Adrenal gland (tissue), 5 donors: Measurements from ENCODE around the gene LRRK1.

Experiments used
- POLR2A ChIP-seq, 2 donors: fragments of 450-650 bp; IDR thresholded peaks; one replicate each; pipeline ENCODE4 v1.6.1; 2017; ENCODE audit warnings: antibody characterized with exemption in 2 of 2, mild to moderate bottlenecking in 2 of 2, moderate library complexity in 1 of 2
- TF ChIP-seq, protein P1 (sequence below), 6 experiments: fragments of 450-650 bp in 4 of 6; fragments of 200-600 bp in 2 of 6; sonication (generic) in 1 of 6; IDR thresholded peaks; 1 replicate in 5 of 6; 2 replicates in 1 of 6; pipeline versions ENCODE4 v1.5.1 to v1.8.0; 2016 to 2021; ENCODE audit warnings: antibody characterized with exemption in 6 of 6, mild to moderate bottlenecking in 2 of 6, moderate library complexity in 1 of 6
- donor health status: DM: no; HTN: no; CAD: no.

DNA sequence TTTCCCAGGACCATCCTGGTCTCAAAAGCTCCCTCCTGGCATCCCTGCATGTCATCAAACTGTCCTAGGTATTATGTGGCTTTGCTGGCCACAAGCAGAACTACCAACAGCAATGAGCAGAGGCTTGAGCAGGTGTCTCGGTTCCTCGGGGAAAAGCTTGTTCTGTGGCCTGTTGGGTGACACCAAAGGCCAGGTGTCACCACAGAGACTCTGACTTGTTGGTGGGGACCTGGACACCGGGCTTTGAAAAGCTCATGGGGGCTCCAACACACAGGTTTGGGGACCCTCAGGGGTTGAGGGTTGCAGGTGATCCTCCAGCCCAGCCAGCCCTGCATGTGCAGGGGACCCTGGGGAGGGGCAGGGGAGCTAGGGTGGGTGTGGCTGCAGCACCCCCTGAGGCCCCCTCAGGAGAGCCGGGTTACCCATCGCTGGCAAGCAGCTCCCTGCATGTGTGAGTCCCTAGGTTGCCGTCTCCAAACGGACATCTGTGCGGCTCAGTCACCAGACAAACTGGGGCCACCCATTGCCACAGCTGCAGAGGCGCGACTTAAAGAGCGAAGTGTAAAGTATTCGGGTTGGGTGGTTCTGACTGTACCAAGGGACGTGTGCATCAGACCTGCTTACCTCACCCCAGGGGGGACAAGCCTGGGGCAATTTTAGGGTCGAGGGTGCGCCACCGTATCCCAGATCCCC is 192.6 kb downstream of the LRRK1 start:
- no peak for TF ChIP-seq POLR2A (IDR thresholded peaks at IDR 0.05)
- TF ChIP-seq, protein P1, sequence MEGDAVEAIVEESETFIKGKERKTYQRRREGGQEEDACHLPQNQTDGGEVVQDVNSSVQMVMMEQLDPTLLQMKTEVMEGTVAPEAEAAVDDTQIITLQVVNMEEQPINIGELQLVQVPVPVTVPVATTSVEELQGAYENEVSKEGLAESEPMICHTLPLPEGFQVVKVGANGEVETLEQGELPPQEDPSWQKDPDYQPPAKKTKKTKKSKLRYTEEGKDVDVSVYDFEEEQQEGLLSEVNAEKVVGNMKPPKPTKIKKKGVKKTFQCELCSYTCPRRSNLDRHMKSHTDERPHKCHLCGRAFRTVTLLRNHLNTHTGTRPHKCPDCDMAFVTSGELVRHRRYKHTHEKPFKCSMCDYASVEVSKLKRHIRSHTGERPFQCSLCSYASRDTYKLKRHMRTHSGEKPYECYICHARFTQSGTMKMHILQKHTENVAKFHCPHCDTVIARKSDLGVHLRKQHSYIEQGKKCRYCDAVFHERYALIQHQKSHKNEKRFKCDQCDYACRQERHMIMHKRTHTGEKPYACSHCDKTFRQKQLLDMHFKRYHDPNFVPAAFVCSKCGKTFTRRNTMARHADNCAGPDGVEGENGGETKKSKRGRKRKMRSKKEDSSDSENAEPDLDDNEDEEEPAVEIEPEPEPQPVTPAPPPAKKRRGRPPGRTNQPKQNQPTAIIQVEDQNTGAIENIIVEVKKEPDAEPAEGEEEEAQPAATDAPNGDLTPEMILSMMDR (IDR thresholded peaks at IDR 0.05), result no peak
